ENCODE results near the gene DCAF8L1. TPM values are rescaled to one million over a fixed set of nuclear protein-coding genes. Genes with fewer than 3 reads are reported as not detected.

DCAF8L1 gene
- total RNA-seq: not detected in 3 replicates
- long read RNA-seq: 0 reads

DNA sequence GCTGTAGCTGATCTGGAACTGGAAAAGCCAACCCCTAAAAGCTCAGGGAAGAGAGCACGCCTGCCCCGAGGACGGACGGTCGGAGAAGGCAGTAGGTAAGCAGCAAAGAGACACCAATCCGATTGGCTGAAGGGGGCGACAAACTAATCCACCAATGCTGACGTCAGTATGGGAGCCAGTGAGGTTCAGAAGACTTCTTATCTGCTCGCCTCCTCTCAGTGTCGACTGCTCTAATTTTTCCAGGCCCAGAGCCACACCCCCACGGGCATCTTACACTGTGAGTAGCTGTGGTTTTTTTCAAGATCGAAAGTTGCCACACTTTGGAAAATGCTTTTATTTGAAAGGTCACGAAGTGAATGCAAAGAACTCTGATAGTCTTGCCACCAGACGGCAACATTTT, at the start of gene DCAF8L1:
TSS of gene DCAF8L1 (minus strand) at position 101 of the 400 bp plus-strand sequence. CDS start 115 bp downstream, outside the sequence.
- Mint-ChIP-seq H3K9me3 (ENCODE audit: low read depth) (peaks cover 8% of the 10 kb centered on the region), H3K27me3 (ENCODE audit: low read depth) (no peaks in the 10 kb centered on the region), H3K4me1 (ENCODE audit: low read depth) (no peaks in the 10 kb centered on the region), H3K27ac (ENCODE audit: unreplicated experiment) (no peak within 1 kb of the TSS), H3K36me3 (ENCODE audit: low read depth) (no peaks in the 10 kb centered on the region), H3K4me3 (ENCODE audit: unreplicated experiment) (no peak within 1 kb of the TSS)
- DNase-seq (ENCODE audit: low spot score): no peak
- TF ChIP-seq, protein P1, sequence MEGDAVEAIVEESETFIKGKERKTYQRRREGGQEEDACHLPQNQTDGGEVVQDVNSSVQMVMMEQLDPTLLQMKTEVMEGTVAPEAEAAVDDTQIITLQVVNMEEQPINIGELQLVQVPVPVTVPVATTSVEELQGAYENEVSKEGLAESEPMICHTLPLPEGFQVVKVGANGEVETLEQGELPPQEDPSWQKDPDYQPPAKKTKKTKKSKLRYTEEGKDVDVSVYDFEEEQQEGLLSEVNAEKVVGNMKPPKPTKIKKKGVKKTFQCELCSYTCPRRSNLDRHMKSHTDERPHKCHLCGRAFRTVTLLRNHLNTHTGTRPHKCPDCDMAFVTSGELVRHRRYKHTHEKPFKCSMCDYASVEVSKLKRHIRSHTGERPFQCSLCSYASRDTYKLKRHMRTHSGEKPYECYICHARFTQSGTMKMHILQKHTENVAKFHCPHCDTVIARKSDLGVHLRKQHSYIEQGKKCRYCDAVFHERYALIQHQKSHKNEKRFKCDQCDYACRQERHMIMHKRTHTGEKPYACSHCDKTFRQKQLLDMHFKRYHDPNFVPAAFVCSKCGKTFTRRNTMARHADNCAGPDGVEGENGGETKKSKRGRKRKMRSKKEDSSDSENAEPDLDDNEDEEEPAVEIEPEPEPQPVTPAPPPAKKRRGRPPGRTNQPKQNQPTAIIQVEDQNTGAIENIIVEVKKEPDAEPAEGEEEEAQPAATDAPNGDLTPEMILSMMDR (IDR thresholded peaks at IDR 0.05): no peak

DNA sequence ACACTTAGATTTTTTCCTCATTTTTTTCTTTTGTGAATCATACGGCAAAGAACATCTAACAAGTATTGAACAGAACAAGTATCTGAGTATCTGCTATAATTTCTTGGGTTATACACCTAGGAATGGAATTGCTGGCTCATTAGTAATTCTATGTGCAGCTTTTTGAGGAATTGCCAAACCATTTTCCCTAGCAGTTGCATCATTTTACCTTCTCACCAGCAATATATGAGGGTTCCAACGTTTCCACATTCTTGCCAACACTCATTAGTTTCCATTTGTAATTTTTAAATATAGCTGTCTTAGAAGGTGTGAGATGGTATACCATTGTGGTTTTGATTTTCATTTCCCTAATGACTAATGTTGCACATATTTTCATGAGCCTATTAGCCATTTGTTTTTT, 41.1 kb upstream of the DCAF8L1 start:
- TF ChIP-seq, protein P1 (IDR thresholded peaks at IDR 0.05): no peak
- no peak overlapping the region for H3K27ac Mint-ChIP-seq (ENCODE audit: unreplicated experiment)
- no peaks in the 10 kb centered on the region for H3K36me3 Mint-ChIP-seq (ENCODE audit: low read depth)
- H3K9me3 Mint-ChIP-seq (ENCODE audit: low read depth): peaks cover 7% of the 10 kb centered on the region
- no peak overlapping the region for H3K4me3 Mint-ChIP-seq (ENCODE audit: unreplicated experiment)
- DNase-seq (ENCODE audit: low spot score): no peak
- H3K4me1 Mint-ChIP-seq (ENCODE audit: low read depth): no peaks in the 10 kb centered on the region
- H3K27me3 Mint-ChIP-seq (ENCODE audit: low read depth): peaks cover 8% of the 10 kb centered on the region

DNA sequence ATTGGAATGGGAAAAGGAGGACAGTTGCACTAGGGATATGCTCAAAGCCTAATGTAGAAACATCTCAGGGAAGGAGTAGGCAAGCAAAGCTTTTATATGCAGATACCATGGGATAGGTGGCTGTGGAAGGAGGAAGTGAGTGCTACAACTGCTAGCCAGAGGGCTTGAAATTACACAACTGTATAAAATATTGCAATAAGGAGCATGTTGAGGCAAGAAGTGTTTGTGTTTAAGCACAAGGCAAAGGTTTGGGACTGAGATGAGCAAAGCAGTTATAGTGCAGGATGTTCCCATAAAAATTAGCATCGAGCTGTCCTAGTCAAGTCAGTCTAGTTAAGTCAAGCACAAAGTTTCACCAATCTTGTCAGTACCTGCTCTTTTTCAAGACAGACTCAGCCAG, 35.6 kb upstream of the DCAF8L1 start:
- H3K27me3 Mint-ChIP-seq (ENCODE audit: low read depth): peaks cover 5% of the 10 kb centered on the region
- no peaks in the 10 kb centered on the region for H3K9me3 Mint-ChIP-seq (ENCODE audit: low read depth)
- no peak overlapping the region for H3K27ac Mint-ChIP-seq (ENCODE audit: unreplicated experiment)
- no peaks in the 10 kb centered on the region for H3K4me1 Mint-ChIP-seq (ENCODE audit: low read depth)
- TF ChIP-seq, protein P1 (IDR thresholded peaks at IDR 0.05): no peak
- no peak overlapping the region for H3K4me3 Mint-ChIP-seq (ENCODE audit: unreplicated experiment)
- H3K36me3 Mint-ChIP-seq (ENCODE audit: low read depth): no peaks in the 10 kb centered on the region
- DNase-seq (ENCODE audit: low spot score): no peak

DNA sequence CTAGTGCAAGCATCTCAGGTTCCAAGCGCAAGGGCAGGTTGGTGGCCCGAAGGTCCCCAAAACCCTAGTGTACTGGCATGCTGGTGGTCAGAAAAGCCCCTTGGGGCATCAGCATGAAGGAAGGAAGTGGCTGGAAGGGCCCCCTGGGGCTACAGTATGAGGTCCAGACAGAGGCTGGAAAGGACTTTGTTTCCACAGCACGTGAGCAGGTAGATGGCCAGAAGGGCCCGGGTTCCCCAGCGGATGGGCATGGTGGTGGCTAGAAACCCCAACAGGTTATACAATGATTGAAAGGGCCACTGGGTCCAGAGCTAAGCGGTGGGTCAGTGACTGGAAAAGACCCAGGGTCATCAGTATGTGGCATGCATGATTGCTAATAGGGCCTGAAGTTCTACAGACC, 34.7 kb upstream of the DCAF8L1 start:
- H3K4me1 Mint-ChIP-seq (ENCODE audit: low read depth): no peaks in the 10 kb centered on the region
- H3K9me3 Mint-ChIP-seq (ENCODE audit: low read depth): no peaks in the 10 kb centered on the region
- H3K36me3 Mint-ChIP-seq (ENCODE audit: low read depth): no peaks in the 10 kb centered on the region
- H3K4me3 Mint-ChIP-seq (ENCODE audit: unreplicated experiment): no peak overlapping the region
- TF ChIP-seq, protein P1 (IDR thresholded peaks at IDR 0.05): no peak
- no peak overlapping the region for H3K27ac Mint-ChIP-seq (ENCODE audit: unreplicated experiment)
- no peak for DNase-seq (ENCODE audit: low spot score)
- peaks cover 4% of the 10 kb centered on the region for H3K27me3 Mint-ChIP-seq (ENCODE audit: low read depth)

DNA sequence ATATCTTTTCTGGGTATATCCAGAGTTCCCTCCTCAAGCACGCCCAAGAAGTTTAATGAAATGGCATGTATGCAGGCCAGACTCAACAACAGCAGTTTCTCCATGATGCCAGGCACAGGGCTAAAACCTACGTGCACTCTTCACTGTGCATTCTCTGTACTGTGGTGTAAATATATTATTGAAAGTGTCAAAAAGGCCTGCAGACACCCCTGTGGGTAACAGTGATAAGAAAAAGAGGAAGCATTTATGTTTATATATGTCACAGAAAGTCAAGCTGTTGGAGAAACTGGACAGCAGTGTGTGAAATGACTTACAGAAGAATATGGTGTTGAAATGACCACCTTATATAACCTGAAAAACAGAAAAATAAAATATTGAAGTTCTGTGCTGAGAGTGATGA, 29.6 kb upstream of the DCAF8L1 start:
- TF ChIP-seq, protein P1 (IDR thresholded peaks at IDR 0.05): no peak
- no peak for DNase-seq (ENCODE audit: low spot score)
- Mint-ChIP-seq H3K27me3 (ENCODE audit: low read depth) (no peaks in the 10 kb centered on the region), H3K27ac (ENCODE audit: unreplicated experiment) (no peak overlapping the region), H3K9me3 (ENCODE audit: low read depth) (no peaks in the 10 kb centered on the region), H3K4me1 (ENCODE audit: low read depth) (no peaks in the 10 kb centered on the region), H3K4me3 (ENCODE audit: unreplicated experiment) (no peak overlapping the region), H3K36me3 (ENCODE audit: low read depth) (no peaks in the 10 kb centered on the region)

Data from chondrocyte (in vitro differentiated cells).